PFSK-1 (cell line): ENCODE results near the gene DLX3.

Experiments used
- FOXP2 ChIP-seq: optimal IDR thresholded peaks from 2 replicates; pipeline ENCODE3; 2011; ENCODE audit warnings: borderline replicate concordance, control low read depth, inconsistent platforms; ENCODE audit not compliant: insufficient read depth; ENCODE audit errors: extremely low read length, extremely low read depth
- POLR2AphosphoS5 ChIP-seq: IDR thresholded peaks from 2 replicates; pipeline ENCODE4 v1.6.1; 2012; ENCODE audit warnings: low read depth, mild to moderate bottlenecking, control low read depth, low read length, moderate library complexity
- SIN3A ChIP-seq: IDR thresholded peaks from 2 replicates; pipeline ENCODE4 v1.6.1; 2012; ENCODE audit warnings: mild to moderate bottlenecking, low read length, moderate library complexity, borderline replicate concordance; ENCODE audit not compliant: insufficient read depth
- TAF1 ChIP-seq: IDR thresholded peaks from 2 replicates; pipeline ENCODE4 v1.6.1; 2012; ENCODE audit warnings: low read length, control low read depth, borderline replicate concordance; ENCODE audit not compliant: insufficient read depth
- TF ChIP-seq, protein P1 (sequence below), 2 experiments: IDR thresholded peaks; 2 replicates each; pipeline versions ENCODE4 v1.6.1 to v1.8.0; 2011 to 2012; ENCODE audit warnings: low read depth in 2 of 2, low read length in 2 of 2, control low read depth in 1 of 2, inconsistent platforms in 1 of 2, mild to moderate bottlenecking in 1 of 2, moderate library complexity in 1 of 2; ENCODE audit not compliant: insufficient read depth in 1 of 2

DLX3 gene

GRCh38 chr17:49980703-49981197 is 14.3 kb downstream of the DLX3 start:
- TF ChIP-seq TAF1 (no peak), FOXP2 (no peak), POLR2AphosphoS5 (no peak), SIN3A (no peak)
- TF ChIP-seq, protein P1, sequence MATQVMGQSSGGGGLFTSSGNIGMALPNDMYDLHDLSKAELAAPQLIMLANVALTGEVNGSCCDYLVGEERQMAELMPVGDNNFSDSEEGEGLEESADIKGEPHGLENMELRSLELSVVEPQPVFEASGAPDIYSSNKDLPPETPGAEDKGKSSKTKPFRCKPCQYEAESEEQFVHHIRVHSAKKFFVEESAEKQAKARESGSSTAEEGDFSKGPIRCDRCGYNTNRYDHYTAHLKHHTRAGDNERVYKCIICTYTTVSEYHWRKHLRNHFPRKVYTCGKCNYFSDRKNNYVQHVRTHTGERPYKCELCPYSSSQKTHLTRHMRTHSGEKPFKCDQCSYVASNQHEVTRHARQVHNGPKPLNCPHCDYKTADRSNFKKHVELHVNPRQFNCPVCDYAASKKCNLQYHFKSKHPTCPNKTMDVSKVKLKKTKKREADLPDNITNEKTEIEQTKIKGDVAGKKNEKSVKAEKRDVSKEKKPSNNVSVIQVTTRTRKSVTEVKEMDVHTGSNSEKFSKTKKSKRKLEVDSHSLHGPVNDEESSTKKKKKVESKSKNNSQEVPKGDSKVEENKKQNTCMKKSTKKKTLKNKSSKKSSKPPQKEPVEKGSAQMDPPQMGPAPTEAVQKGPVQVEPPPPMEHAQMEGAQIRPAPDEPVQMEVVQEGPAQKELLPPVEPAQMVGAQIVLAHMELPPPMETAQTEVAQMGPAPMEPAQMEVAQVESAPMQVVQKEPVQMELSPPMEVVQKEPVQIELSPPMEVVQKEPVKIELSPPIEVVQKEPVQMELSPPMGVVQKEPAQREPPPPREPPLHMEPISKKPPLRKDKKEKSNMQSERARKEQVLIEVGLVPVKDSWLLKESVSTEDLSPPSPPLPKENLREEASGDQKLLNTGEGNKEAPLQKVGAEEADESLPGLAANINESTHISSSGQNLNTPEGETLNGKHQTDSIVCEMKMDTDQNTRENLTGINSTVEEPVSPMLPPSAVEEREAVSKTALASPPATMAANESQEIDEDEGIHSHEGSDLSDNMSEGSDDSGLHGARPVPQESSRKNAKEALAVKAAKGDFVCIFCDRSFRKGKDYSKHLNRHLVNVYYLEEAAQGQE (IDR thresholded peaks at IDR 0.05; ENCODE audit: insufficient read depth in 1 of 2, low read depth in 2 of 2, low read length in 2 of 2), result no peak

GRCh38 chr17:49979748-49980479 is 15.1 kb downstream of the DLX3 start:
- TF ChIP-seq POLR2AphosphoS5, result no peak
- TF ChIP-seq, protein P1 (IDR thresholded peaks at IDR 0.05; ENCODE audit: insufficient read depth in 1 of 2, low read depth in 2 of 2, low read length in 2 of 2), result no peak
- TF ChIP-seq TAF1, result no peak
- TF ChIP-seq FOXP2, result no peak
- TF ChIP-seq SIN3A, result no peak

DNA sequence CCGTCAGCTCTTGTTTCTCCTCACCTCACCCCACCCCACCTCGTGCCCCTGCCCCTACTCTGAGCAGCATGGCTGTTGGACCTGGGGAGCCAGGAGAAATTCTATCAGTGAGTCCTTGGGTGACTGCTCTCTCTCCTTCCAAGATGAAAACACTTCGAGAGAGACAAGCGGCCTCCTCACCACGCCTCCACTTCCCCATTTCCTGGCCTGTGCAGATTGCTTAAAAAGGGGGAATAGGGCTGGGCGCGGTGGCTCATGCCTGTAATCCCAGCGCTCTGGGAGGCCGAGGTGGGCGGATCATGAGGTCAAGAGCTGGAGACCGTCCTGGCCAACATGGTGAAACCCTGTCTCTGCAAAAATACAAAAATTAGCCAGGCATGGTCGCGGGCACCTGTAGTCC is 16.5 kb downstream of the DLX3 start:
- TF ChIP-seq TAF1 (no peak), POLR2AphosphoS5 (no peak), SIN3A (no peak), FOXP2 (no peak)
- TF ChIP-seq, protein P1 (IDR thresholded peaks at IDR 0.05; ENCODE audit: insufficient read depth in 1 of 2, low read depth in 2 of 2, low read length in 2 of 2), result no peak

- no peak for TF ChIP-seq FOXP2
- TF ChIP-seq, protein P1 (IDR thresholded peaks at IDR 0.05; ENCODE audit: insufficient read depth in 1 of 2, low read depth in 2 of 2, low read length in 2 of 2), result no peak
- no peak for TF ChIP-seq POLR2AphosphoS5
These were observed 17.3 kb downstream of the DLX3 start for GRCh38 chr17:49977463-49978389.
